GM23338 (cell line): ENCODE data around the gene MRAS. TPM values are rescaled to one million over a fixed set of nuclear protein-coding genes. Genes with fewer than 3 reads are reported as not detected.

ENCODE experiments used
- ATAC-seq: fragments of 200-7000 bp; cut with Tn5 transposase; 3 replicates; pipeline ENCODE4 v1.9.1; 2020
- DNase-seq: peaks from one replicate; pipeline ENCODE4 v3.0.0-alpha.2; 2015; ENCODE audit warnings: low spot score
- H2AFZ ChIP-seq: fragments of 200-600 bp; sonication (generic); 2 replicates; pipeline ENCODE4 v1.8.0; 2016; ENCODE audit warnings: antibody characterized with exemption, mild to moderate bottlenecking, moderate library complexity
- H3F3A ChIP-seq: fragments of 200-600 bp; sonication (generic); replicated peaks from 2 replicates; pipeline ENCODE4 v1.8.0; 2017; ENCODE audit warnings: antibody characterized with exemption, mixed run types, low read depth
- H3K27ac ChIP-seq: fragments of 200-600 bp; sonication (generic); 2 replicates; pipeline ENCODE4 v1.6.1; 2016; ENCODE audit warnings: low read depth
- H3K27me3 ChIP-seq: fragments of 200-600 bp; sonication (generic); 2 replicates; pipeline ENCODE4 v1.8.0; 2016; ENCODE audit warnings: mild to moderate bottlenecking, mixed run types, moderate library complexity; ENCODE audit not compliant: insufficient read depth
- H3K36me3 ChIP-seq: fragments of 200-600 bp; sonication (generic); 2 replicates; pipeline ENCODE4 v1.8.0; 2016; ENCODE audit warnings: mild to moderate bottlenecking; ENCODE audit not compliant: insufficient read depth
- H3K4me1 ChIP-seq: fragments of 200-600 bp; sonication (generic); 2 replicates; pipeline ENCODE4 v1.8.0; 2016; ENCODE audit warnings: mild to moderate bottlenecking, moderate library complexity; ENCODE audit not compliant: insufficient read depth
- H3K4me2 ChIP-seq: fragments of 200-600 bp; sonication (generic); 2 replicates; pipeline ENCODE4 v1.7.1; 2017; ENCODE audit warnings: mixed run types
- H3K4me3 ChIP-seq: fragments of 200-600 bp; sonication (generic); 2 replicates; pipeline ENCODE4 v1.6.1; 2016; ENCODE audit warnings: mixed run types
- H3K79me2 ChIP-seq: fragments of 200-600 bp; sonication (generic); replicated peaks from 2 replicates; pipeline ENCODE4 v1.8.0; 2017; ENCODE audit warnings: mild to moderate bottlenecking; ENCODE audit not compliant: insufficient read depth
- H3K9me2 ChIP-seq: fragments of 200-600 bp; sonication (generic); 2 replicates; pipeline ENCODE4 v1.8.0; 2017; ENCODE audit not compliant: insufficient read depth
- H4K20me1 ChIP-seq: fragments of 200-600 bp; sonication (generic); replicated peaks from 2 replicates; pipeline ENCODE4 v1.8.0; 2017; ENCODE audit warnings: mild to moderate bottlenecking; ENCODE audit not compliant: insufficient read depth
- H3K27ac Mint-ChIP-seq: 2 replicates; pipeline ENCODE4 v1.8.0; 2020; ENCODE audit warnings: inconsistent platforms, mild to moderate bottlenecking, moderate library complexity, mixed read lengths
- H3K27me3 Mint-ChIP-seq: 3 replicates; pipeline ENCODE4 v1.8.0; 2022; ENCODE audit warnings: low read depth, mild to moderate bottlenecking, moderate library complexity, mixed read lengths, inconsistent platforms; ENCODE audit not compliant: insufficient read depth, poor library complexity
- H3K36me3 Mint-ChIP-seq: 3 replicates; pipeline ENCODE4 v1.8.0; 2021; ENCODE audit warnings: low read depth, mild to moderate bottlenecking, inconsistent platforms, moderate library complexity, mixed read lengths
- H3K4me1 Mint-ChIP-seq: 3 replicates; pipeline ENCODE4 v1.8.0; 2020; ENCODE audit warnings: mild to moderate bottlenecking, inconsistent platforms, mixed read lengths
- H3K4me3 Mint-ChIP-seq: 3 replicates; pipeline ENCODE4 v1.8.0; 2021; ENCODE audit warnings: moderate library complexity, mild to moderate bottlenecking, inconsistent platforms, mixed read lengths
- H3K9me3 Mint-ChIP-seq: 3 replicates; pipeline ENCODE4 v1.8.0; 2020; ENCODE audit warnings: moderate library complexity, mild to moderate bottlenecking, inconsistent platforms, mixed read lengths
- CREB1 ChIP-seq: fragments of 250-450 bp; sonication (Bioruptor Pico); IDR thresholded peaks from 2 replicates; pipeline ENCODE4 v1.5.0; 2020; ENCODE audit warnings: low read depth, mild to moderate bottlenecking, moderate library complexity
- EZH2 ChIP-seq: fragments of 200-600 bp; sonication (generic); IDR thresholded peaks from one replicate; pipeline ENCODE4 v1.8.0; 2017; ENCODE audit warnings: antibody characterized with exemption, mild to moderate bottlenecking, low read depth; ENCODE audit not compliant: unreplicated experiment
- JUNB ChIP-seq: IDR thresholded peaks from one replicate; pipeline ENCODE4 v1.6.1; 2016; ENCODE audit warnings: antibody characterized with exemption; ENCODE audit not compliant: unreplicated experiment
- POLR2AphosphoS5 ChIP-seq: IDR thresholded peaks from 2 replicates; pipeline ENCODE4 v1.6.1; 2016; ENCODE audit warnings: antibody characterized with exemption, low read depth
- STAT1 ChIP-seq: IDR thresholded peaks from one replicate; pipeline ENCODE4 v1.6.1; 2016; ENCODE audit warnings: antibody characterized with exemption; ENCODE audit not compliant: unreplicated experiment
- ZNF331 ChIP-seq: fragments of 250-450 bp; sonication (Bioruptor Pico); IDR thresholded peaks from 2 replicates; pipeline ENCODE4 v1.5.0; 2020; ENCODE audit warnings: low read depth, mild to moderate bottlenecking, moderate library complexity
- polyA plus RNA-seq: library from polyadenylated mRNA; unstranded; fragments of >200 nt; fragmentation: Nextera tagmentation; extraction: Ambion mirVana; gene quantifications from 2 replicates; pipeline ENCODE4 v1.2.1, GENCODE V29; 2016
- total RNA-seq: library from RNA; depleted of rRNA; stranded (reverse); fragments of >200 nt; shearing (Covaris generic); gene quantifications from 2 replicates; pipeline ENCODE4 v1.2.3, GENCODE V29; 2014
- TF ChIP-seq, protein P1 (sequence below): IDR thresholded peaks from 2 replicates; pipeline ENCODE4 v1.6.1; 2016; ENCODE audit warnings: antibody characterized with exemption
- TF ChIP-seq, protein P2 (sequence below), 2 experiments: fragments of 200-600 bp in 1 of 2; sonication (generic) in 1 of 2; conservative IDR thresholded peaks; 2 replicates each; pipeline versions ENCODE4 v1.5.1 to v1.6.1; 2016 to 2017; ENCODE audit warnings: antibody characterized with exemption in 2 of 2, low read depth in 2 of 2, mild to moderate bottlenecking in 2 of 2, moderate library complexity in 1 of 2
- TF ChIP-seq, protein P3 (sequence below): IDR thresholded peaks from one replicate; pipeline ENCODE4 v1.6.1; 2018; ENCODE audit warnings: antibody characterized with exemption; ENCODE audit not compliant: unreplicated experiment

Gene MRAS
- total and polyA plus RNA-seq, 2 experiments from 2014 or later, result 9.1 to 10.2 TPM

DNA sequence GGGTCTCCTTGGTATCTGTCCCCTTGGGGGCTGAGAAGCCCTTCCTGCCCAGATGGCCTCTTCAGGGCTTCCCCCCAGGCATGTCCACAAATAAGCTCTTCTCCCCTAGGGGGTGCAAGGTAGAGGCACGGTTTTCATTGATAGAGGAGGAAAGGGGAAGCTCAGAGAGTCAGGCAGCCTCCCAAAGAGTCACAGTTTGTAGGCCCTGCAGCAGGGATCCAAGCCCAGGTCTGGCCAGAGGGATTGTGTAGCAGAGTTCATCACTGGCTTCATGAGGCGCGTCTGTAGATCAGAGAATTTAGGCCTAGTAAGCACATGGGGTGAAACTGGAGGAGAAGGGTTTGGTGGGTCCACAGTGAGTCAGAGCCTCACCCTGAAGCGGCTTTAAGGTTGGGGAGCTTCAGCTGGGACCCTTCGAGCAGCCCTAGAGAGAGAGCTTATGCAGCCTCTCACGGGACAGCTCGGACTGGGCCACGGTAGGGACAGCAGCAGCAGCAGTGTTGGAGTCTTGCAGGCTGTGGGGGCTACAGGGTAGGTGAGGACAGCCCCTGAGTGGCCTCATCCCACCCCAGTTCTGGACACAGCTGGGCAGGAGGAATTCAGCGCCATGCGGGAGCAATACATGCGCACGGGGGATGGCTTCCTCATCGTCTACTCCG lies 48.5 kb downstream of the MRAS start:
- Mint-ChIP-seq H3K4me3 (no peak overlapping the region), H3K4me1 (peaks cover 25% of the 10 kb centered on the region), H3K27me3 (peaks cover 8% of the 10 kb centered on the region), H3K36me3 (no peaks in the 10 kb centered on the region), H3K9me3 (no peaks in the 10 kb centered on the region; the same call in 2 of the 3 replicates), H3K27ac (peak overlapping the region; percentile 45)
- Histone ChIP-seq H3K27ac (no peak overlapping the region), H3K4me2 (no peak overlapping the region), H4K20me1 (no peaks in the 10 kb centered on the region), H3K36me3 (no peaks in the 10 kb centered on the region), H3K4me1 (0 out of 2 replicates have a peak, but pooled peaks cover 3% of the 10 kb centered on the region), H2AFZ (no peak overlapping the region), H3K4me3 (no peak overlapping the region), H3K9me2 (no peaks in the 10 kb centered on the region), H3K79me2 (no peaks in the 10 kb centered on the region), H3K27me3 (no peaks in the 10 kb centered on the region), H3F3A (no peaks in the 10 kb centered on the region)
- no peak for DNase-seq
- peak; percentile 67 for ATAC-seq
- TF ChIP-seq, protein P1, sequence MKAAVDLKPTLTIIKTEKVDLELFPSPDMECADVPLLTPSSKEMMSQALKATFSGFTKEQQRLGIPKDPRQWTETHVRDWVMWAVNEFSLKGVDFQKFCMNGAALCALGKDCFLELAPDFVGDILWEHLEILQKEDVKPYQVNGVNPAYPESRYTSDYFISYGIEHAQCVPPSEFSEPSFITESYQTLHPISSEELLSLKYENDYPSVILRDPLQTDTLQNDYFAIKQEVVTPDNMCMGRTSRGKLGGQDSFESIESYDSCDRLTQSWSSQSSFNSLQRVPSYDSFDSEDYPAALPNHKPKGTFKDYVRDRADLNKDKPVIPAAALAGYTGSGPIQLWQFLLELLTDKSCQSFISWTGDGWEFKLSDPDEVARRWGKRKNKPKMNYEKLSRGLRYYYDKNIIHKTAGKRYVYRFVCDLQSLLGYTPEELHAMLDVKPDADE, result no peak
- TF ChIP-seq, protein P2, sequence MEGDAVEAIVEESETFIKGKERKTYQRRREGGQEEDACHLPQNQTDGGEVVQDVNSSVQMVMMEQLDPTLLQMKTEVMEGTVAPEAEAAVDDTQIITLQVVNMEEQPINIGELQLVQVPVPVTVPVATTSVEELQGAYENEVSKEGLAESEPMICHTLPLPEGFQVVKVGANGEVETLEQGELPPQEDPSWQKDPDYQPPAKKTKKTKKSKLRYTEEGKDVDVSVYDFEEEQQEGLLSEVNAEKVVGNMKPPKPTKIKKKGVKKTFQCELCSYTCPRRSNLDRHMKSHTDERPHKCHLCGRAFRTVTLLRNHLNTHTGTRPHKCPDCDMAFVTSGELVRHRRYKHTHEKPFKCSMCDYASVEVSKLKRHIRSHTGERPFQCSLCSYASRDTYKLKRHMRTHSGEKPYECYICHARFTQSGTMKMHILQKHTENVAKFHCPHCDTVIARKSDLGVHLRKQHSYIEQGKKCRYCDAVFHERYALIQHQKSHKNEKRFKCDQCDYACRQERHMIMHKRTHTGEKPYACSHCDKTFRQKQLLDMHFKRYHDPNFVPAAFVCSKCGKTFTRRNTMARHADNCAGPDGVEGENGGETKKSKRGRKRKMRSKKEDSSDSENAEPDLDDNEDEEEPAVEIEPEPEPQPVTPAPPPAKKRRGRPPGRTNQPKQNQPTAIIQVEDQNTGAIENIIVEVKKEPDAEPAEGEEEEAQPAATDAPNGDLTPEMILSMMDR (conservative IDR thresholded peaks at IDR 0.05; ENCODE audit: low read depth in 2 of 2), result no peak
- TF ChIP-seq, protein P3, sequence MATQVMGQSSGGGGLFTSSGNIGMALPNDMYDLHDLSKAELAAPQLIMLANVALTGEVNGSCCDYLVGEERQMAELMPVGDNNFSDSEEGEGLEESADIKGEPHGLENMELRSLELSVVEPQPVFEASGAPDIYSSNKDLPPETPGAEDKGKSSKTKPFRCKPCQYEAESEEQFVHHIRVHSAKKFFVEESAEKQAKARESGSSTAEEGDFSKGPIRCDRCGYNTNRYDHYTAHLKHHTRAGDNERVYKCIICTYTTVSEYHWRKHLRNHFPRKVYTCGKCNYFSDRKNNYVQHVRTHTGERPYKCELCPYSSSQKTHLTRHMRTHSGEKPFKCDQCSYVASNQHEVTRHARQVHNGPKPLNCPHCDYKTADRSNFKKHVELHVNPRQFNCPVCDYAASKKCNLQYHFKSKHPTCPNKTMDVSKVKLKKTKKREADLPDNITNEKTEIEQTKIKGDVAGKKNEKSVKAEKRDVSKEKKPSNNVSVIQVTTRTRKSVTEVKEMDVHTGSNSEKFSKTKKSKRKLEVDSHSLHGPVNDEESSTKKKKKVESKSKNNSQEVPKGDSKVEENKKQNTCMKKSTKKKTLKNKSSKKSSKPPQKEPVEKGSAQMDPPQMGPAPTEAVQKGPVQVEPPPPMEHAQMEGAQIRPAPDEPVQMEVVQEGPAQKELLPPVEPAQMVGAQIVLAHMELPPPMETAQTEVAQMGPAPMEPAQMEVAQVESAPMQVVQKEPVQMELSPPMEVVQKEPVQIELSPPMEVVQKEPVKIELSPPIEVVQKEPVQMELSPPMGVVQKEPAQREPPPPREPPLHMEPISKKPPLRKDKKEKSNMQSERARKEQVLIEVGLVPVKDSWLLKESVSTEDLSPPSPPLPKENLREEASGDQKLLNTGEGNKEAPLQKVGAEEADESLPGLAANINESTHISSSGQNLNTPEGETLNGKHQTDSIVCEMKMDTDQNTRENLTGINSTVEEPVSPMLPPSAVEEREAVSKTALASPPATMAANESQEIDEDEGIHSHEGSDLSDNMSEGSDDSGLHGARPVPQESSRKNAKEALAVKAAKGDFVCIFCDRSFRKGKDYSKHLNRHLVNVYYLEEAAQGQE, result no peak
- TF ChIP-seq POLR2AphosphoS5 (no peak), JUNB (no peak), EZH2 (no peak), ZNF331 (CRISPR knock-in tag) (no peak), CREB1 (CRISPR knock-in tag) (no peak), STAT1 (no peak)
